Ramos (cell line): ENCODE measurements around the gene GTF2H2C_2.
"Not testable (repeated sequence)": the region's sequence is repeated elsewhere in the genome, so short reads cannot be mapped to it uniquely, and the experiment has no call there.

Source experiments
- in situ Hi-C: fragments of 300-500 bp; cut with MboI; formaldehyde crosslinking; loops from one replicate; pipeline ENCODE4 v1.14.3; 2022; ENCODE audit warnings: low sequenced_read_pairs; ENCODE audit not compliant: unreplicated experiment

The GTF2H2C_2 gene

GRCh38 chr5:70415117-70415516, at the start of gene GTF2H2C_2:
Gene GTF2H2C_2, plus strand, starts transcription at chr5:70415368.
- in situ Hi-C loops: not testable (repeated sequence)

DNA sequence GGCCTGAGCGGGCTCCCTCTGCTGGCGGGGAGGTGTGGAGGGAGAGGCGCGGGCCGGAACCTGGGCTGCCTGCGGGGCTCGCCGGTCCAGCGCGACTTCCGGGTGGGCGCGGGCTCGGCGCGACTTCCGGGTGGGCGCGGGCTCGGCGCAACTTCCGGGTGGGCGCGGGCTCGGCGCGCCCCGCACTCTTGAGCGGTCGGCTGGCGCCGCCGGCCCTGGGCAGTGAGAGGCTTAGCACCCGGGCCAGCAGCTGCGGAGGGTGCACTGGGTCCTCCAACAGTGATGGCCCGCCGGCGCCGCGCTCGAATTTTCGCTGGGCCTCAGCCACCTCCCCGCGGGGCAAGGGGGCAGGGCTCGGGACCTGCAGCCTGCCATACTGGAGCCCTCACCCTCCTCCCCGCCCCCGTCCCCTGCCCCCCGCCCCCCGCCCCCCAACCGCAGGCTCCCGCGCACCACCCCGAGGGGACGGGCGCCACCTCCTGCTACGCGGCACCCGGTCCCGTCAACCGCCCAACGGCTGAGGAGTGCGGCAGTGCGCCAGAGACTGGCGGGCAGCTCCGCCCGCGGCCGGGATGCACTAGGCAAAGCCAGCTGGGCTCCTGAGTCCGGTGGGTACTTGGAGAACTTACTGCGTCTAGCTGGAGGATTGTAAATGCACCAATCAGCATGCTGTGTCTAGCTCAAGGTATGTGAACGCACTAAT, 14.0 kb upstream of the GTF2H2C_2 start:
- in situ Hi-C loops: not testable (repeated sequence)

DNA sequence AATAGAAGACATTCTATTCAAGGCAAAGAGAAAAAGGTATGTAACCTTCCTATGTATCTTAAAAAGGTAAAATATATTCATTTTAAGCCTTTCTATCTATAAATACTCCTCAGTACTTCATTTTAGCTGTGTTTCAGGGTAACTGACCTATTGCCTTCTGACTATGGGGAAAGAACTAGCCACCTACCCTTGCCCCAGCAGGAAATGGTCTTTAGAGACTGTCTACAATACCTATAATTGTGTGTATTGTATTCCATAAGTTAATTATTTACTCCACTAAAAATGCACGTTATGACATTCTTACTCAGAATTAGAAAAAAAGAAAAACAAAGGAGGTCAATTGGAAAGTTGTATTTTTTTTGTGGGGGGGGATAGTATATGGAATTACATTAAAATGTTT, 6.2 kb downstream of the GTF2H2C_2 start:
- in situ Hi-C loops: not testable (repeated sequence)

DNA sequence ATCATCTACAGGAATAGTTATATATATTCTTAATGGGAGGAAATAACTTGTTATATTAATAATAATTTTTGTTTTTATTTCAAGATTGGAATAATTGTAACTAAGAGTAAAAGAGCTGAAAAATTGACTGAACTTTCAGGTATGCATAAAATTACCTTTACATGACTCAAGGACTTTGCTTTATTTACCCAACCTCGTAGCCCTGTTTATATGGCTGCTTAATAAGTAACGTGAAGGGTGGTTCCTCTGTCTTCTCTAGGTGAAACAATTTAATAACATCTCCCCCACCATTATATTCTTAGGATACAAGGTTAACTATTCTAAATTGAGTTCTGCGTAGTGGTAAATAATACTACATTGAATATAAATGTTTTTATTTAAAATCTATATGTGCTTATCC, 8.0 kb downstream of the GTF2H2C_2 start:
- in situ Hi-C loops: not testable (repeated sequence)

DNA sequence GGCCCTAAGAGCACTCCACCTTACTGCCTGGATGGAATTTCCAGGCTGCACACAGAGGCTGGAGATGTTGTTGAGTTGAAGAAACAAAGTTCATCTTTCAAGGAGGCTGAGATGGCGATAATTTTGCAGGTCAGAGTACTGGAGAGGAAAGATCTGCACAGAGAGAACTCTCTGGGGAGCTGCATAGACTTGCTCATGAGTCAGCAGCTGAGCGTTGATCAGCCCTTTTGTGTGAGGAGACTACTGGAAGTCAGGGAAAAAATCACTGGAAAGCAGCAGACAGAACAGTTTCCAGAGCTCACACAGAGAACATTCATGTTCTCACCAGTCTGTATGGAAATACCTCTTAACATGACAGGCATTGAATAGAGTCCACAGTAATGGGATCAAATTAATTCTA, 23.4 kb downstream of the GTF2H2C_2 start:
- in situ Hi-C loops: not testable (repeated sequence)

- in situ Hi-C loops: not testable (repeated sequence)
Measured at GRCh38 chr5:70449565-70449964, 34.4 kb downstream of the GTF2H2C_2 start.

- in situ Hi-C loops: not testable (repeated sequence)
Measured at GRCh38 chr5:70451249-70451984, 36.2 kb downstream of the GTF2H2C_2 start.

GRCh38 chr5:70457093-70457492, 41.9 kb downstream of the GTF2H2C_2 start:
- in situ Hi-C loops: not testable (repeated sequence)

DNA sequence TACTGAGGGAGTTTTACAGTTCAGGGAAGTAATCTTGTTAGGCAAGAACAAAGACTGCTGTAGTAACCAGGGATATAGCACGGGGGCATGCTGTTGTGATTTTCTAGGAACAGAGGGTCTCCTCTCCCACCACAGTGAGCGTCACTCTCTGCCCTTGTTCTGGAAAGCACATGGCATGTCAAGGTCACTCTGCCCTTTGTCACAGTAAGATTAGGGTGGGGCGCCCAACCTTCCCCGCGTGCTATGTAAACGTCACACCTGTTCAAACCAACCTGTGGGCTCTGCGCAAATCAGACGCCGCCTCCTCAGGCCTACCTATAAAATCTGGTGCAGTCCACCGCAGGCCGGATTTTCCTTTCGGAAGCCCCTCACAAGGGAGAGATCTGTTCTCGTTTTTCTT, 44.0 kb downstream of the GTF2H2C_2 start:
- in situ Hi-C loops: not testable (repeated sequence)

DNA sequence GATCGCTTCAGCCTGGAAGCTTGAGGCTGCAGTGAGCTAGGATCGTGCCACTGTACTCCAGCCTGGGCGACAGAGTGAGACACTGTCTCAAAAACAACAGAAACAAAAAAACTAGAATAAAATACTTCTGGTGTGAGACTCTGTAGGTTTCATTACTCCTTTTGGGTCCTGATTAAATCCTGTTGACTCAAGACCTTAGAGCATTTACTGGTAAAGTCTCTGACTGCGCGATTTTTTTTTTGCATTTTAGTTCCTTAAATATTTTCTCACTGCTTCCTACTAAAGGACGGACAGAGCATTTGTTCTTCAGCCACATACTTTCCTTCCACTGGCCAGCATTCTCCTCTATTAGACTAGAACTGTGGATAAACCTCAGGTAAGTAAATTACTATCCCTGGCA, 46.8 kb downstream of the GTF2H2C_2 start:
- in situ Hi-C loops: not testable (repeated sequence)

DNA sequence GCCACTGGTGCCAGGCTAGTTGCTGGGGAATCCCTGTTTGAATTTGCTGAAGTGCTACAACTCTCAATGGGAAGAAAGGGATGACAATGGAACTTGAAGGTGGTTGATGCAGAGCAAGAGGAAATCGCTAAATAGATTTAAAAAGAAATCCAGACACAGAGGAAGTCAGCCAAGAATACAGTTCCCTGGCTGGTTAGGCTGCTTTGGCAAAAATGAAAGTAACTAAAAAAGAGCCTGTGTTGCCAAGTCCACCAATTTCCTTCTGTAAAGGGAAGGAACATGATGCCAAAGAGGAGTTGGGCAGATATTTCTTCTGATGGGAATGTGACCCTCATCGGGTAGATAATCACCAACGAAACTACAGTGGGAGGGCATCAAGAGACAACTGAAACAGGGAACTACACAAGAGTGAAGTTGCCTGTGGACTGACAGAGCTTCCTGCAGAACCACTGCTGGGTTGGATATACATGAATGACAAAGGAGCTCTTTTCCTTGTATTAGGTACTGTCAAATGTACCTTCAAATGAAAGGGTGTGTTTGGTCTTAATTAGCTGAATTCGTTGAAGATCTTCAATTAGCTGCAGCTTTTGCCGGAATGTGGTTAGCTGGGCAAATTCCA, 49.0 kb downstream of the GTF2H2C_2 start:
- in situ Hi-C loops: not testable (repeated sequence)

DNA sequence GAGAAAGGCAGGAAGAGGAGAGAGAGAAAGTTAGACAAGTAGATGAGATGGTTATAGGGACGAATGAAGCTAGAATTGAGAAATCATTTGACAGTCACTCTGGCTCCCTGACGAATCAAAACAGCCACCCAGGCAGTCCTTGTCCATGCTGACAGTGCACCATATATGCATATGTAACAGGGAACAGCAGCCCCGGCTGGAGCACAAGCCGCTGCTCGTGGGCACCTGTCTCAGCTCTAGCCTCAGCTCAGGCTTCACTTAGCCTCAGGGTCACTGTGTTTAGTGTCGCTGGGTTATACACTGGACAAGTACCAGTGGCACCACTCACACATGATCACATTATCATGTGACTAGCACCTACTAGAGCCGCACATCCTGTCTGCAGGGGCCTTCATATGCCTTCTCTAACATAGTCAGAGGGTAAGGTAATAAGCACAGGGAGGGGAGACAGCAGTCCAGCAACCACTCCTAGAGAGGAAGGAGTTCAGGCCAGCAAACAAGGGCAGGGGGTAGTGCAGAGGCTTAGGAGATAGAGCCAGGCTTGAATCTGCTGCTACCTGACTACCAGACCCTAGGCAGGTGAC, 54.9 kb downstream of the GTF2H2C_2 start:
- in situ Hi-C loops: not testable (repeated sequence)
